HG03439 (cell line): ENCODE results near the gene EDRF1.
"Not testable (repeated sequence)": the region's sequence is repeated elsewhere in the genome, so short reads cannot be mapped to it uniquely, and the experiment has no call there.

Experiments
- ATAC-seq: cut with Tn5 transposase; IDR thresholded peaks from one replicate; pipeline ENCODE4 v1.9.1; 2021; ENCODE audit warnings: mild to moderate bottlenecking, moderate library complexity; ENCODE audit not compliant: unreplicated experiment

Gene EDRF1

DNA sequence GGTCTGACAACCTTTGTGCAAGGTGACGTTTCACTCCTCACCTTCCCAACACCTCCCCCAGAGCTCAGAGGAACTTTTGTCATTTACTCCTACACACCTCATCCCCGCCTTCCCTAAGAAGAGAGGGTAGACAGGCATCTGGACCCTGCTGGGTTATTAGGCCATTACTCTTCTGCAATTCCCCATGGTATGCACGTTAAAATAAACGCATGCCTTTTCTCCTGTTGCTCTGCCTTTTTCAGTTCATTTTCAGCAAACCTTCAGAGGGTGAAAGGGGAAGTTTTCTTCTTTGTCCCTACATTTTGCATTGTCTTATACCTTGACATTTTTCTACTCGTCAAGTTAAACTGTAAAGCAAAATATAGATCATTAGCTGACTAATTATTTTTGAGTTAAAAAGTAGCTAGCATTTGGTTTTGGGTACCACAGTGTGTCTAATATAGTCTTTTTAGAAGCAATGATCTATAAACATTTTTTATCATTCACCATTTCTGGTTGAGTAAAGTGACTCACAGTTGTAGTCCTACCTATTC lies 10.5 kb upstream of the EDRF1 start:
- ATAC-seq, result no peak

DNA sequence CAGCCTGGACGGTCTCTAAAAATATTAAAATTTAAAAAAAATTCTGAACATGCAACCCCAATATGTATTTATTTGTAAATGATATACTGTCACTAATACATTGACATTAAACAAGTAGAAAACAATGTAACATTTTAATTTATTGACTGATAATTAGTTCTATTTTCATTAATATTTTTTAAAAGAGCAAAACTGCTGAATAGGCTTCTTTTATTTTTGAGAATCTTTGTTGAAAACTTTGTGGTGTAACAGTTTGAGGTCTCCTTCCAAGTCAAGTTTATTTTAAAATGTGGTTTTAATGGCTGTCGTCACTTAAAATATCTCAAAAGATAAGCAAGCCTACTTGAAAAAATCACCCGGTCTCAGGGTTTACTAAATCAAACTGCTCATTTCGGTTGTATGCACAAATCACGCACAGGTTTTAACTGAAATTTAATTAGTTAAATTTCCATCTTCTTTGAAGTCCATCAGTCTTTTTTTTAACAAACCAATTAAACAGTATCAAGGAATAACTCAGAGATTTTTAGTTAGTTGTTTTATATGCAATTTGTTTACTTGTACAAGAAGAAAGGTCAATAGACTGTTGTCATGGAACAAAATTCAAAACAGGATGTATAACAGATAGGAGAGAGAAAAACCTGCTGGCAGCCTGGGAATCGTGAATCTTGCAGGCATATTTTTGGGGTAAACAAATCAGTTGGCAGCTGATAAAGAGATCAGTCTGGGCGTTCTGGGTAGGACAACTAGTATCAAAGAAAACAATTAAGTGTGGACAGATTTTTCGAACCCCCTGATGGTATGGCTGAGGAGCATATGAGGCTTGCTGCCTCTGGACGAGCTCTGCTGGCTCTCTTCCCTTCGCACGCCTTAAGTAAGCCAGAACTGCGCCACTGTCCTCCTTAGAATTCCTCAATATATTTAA lies 9.7 kb upstream of the EDRF1 start:
- no peak for ATAC-seq

DNA sequence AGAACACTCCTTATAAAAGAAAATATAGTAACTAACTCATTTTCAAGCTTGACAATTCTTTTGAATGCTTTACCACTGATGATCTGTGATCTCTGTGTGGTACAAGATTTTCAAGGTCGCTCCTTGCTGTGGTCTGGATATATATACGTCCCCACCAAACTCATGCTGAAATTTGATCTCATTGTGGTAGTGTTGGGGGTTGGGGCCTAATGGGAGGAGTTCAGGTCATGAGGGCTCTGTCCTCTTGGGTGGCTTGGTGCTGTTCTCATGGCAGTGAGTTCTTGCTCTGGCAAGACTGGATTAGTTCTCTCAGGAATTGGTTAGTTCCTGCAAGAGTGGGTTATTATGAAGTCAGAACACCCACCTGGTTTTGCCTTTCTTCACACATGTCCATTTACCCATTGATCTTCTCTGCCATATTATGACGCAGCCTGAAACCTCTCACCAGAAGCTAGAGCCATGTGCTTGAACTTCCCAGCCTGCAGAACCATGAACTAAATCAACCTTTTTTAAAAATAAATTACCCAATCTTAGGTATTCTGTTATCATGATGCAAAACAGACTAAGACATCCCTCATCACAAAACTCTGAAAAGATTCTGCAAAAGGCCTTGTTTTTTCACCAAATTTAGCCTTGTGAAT lies 8.3 kb upstream of the EDRF1 start:
- ATAC-seq, result no peak

DNA sequence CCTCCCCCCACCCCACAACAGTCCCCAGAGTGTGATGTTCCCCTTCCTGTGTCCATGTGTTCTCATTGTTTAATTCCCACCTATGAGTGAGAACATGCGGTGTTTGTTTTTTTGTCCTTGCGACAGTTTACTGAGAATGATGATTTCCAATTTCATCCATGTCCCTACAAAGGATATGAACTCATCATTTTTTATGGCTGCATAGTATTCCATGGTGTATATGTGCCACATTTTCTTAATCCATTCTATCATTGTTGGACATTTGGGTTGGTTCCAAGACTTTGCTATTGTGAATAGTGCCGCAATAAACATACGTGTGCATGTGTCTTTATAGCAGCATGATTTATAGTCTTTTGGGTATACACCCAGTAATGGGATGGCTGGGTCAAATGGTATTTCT lies 4.8 kb upstream of the EDRF1 start:
- ATAC-seq, result not testable (repeated sequence)

DNA sequence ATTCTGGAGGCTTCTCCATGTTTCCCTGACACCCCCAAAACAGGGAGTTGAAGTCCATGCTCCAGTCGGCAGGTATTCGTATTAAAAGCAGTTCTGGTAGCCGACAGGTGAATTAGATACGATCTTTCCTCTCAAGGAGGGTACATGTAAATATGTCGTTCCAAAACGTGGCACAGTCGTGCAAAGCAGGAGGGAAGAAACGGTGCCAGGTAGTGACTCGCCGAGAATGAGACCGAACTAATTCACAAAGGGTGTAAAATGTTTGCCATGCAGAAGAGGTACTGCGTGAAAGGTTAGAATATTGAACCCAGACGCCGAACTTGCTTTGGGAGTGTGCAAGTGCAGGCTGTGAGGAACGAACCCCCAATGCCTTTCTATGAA lies 483 bp downstream of the EDRF1 start:
- no peak for ATAC-seq

DNA sequence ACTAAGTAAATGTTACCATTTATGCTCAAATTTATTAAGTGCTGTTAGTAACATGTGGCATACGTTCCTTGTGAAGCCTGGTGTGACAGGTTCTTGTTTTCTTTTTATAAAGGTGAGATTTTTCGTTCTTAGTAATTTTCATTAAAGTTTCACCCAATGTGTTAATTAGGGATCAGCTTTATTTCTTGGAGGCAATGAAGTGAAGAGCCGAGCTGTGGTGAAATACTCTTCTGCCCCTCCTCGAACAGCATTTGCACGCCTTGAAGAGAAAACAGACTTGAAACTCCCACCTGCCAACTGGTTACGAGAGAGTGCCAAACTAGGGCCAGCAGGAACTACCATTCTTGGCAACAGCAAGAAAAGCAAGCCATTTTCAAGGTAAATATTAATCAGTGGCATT lies 1.5 kb downstream of the EDRF1 start:
- peak; percentile 36 for ATAC-seq

DNA sequence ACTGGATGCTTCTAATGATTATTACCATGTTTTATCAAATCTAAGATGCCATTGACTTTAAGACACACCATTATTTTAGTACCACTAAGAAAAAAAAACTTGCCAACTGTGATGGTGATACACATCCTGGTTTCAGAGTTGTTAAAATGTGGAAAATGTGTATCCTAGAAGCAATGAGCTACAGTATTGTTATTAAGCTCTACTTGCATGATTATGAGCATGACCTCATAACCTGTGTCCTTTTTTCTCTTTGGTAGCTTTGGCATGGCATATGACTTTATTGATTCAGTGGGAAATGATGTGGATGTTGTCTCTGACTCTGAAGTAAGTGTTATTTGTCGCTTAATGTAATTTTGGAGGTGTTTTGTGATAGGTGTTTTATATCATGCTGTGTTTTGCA lies 3.3 kb downstream of the EDRF1 start:
- ATAC-seq, result no peak

DNA sequence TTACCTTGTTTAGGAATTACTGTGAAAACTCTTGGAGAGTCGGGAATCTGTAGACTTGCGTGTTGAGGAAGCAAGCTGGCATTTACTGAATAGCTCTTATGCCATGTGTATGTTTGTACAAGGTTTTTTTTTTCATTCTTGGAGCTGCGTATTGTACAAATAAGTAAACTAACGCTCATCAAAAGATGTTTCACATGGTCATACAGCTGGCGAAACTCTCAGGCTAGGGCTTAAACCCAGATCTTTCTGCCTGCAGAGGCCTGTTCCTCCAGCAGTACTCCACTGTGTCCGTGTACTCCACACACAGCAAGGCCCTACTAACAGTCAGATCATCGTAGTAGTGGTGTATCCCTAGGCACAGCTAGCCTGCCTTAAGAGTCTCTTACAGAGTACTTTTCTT lies 7.4 kb downstream of the EDRF1 start:
- no peak for ATAC-seq

DNA sequence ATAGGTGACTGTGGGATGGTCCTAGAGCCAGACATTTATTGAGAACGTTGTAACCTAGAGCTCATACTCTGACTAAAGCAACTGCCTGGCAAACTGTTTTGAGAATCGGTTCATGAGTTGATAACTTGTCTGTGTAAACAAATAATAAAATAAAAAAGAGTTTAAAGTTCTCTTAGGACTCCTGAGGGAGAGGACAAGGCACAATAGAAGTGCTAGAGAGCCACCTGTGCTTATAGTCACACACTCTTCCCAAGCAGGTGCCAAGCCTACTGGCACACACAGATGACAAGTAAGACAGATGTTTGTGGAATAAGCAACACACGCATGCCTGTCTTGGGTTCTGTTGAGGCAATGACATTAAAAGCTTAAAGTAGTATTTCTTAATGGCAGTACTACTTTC lies 7.9 kb downstream of the EDRF1 start:
- ATAC-seq, result no peak

DNA sequence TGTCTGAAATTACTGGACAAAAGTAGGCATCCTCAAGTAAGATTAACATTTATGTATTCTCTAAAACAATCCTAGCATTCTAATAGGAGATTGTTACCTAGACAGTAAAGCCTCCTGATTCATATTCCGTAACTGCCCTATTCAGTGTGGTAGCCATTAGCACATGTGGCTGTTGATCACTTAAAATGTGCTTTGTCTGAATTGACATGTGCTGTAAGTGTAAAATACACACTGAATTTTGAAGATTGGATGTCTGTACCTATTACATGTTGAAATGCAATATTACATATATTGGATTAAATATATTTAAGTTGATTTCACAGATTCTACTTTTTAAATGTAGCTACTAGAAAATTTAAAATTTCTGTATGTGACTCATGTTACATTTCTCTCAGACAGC lies 14.6 kb downstream of the EDRF1 start:
- no peak for ATAC-seq

DNA sequence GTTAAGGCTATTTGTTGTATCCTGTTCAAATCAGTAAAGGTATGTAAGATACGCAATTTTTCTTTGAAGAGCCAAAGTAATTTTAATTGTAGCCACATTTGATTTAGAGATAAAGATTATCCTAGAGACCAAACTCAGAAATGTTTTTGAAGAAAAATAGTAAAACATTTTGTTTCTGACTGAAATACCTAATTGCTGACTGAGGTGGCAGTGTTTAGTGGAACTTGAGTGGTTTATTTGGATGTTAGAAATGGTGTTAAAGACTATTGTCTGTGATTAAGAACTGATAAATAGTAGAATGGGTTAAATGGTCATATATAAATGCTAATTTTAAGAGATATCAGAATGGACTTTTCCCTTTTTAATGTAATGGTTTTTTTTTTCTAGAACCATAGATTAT lies 15.3 kb downstream of the EDRF1 start:
- ATAC-seq, result no peak

DNA sequence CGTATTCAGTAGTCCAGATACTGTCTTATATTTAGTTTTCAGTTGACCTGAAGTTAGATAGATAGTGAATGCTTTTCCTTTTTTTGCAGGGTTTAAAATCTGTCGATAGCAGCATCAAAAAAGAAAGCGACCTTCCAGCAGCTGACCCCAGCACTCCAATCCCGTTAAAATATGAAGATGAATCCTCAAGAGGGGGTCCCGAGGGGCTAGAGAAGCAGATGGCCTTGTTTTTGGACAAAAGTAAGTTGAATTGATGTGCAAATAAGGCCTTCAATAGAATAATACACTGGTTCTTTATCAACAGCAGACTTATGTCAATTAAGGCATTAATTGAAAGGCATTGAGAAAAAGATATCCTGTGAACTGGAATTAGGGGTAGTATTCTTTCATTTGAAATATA lies 18.7 kb downstream of the EDRF1 start:
- no peak for ATAC-seq

DNA sequence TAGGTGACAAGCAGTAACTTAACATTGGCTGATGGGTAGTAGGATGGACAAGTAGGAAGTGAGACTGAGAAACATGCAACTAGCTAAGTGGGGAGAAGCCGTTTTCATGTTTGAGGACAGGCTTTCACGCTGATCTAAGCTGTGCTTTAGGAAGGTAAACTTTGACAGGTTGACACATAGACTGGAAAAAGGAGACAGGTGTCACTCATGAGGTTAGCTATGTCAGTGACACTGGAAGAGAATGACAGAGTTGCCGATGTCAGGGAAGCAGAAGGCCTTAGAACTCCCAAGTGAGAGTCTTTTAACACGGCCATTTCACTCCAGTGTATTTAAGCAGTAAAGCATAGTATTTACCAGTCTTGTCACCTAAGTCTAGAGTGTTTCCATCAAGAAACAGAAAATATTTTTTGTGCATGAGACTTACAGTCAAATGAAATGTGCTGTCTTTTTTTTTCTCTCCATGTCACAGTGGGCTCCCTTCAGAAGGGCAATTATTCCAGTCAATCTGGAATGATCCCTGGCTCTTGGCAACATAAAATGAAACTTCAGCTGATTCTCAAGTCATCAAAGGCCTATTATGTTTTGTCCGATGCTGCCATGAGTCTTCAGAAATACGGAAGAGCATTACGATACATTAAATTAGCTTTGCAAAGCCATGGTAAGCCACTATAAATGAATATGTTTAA lies 20.6 kb downstream of the EDRF1 start:
- ATAC-seq, result no peak

DNA sequence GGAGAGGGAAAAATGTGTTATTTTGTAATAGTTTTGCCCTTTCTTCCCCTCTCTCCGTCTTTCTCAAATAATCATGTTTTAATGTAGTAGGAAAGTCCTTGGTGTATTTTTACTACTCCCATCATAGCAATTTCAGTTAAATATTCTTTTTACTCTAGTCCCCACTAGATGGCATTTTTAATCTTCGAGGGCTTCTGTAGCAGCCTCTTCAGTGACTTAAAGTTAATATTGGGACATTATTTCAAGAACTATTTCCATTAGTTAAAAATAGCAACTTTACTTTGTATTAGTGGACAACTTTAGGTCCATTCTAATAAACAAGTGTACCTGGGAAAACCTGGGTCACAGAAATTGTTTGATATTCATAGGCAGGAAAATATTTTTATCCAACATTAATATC lies 23.0 kb downstream of the EDRF1 start:
- no peak for ATAC-seq

DNA sequence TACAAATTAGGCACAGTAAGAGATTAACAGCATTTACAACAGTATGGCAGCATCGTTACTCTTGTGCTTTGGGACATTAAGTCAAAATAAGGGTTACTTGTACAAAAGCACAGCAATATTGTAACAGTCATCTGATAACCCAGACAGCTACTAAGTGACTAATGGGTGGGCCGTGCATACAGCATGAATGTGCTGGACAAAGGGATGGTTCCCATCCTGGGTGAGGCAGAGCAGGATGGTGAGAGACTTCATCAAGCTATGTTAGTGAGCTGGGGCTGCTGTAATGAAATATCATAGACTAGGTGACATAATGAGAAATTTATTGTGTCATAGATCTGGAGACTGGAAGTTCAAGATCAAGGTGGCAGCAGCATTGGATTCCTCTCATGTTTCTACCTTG lies 25.4 kb downstream of the EDRF1 start:
- ATAC-seq, result no peak

DNA sequence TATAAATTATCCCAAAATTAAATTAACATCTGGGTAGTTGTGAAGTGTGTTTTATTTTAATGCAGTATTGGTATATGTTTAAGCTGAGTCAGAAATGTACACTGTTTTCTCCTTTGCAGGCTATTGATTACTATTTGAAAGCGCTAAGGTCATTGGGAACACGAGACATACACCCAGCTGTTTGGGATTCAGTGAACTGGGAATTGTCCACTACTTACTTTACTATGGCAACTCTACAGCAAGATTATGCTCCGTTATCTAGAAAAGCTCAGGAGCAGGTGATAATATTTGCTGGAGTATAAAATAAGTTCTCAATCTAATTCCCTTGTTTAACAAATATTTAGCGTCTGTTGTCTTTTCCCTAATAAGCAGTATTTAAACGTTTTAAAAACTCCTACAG lies 27.9 kb downstream of the EDRF1 start:
- no peak for ATAC-seq

DNA sequence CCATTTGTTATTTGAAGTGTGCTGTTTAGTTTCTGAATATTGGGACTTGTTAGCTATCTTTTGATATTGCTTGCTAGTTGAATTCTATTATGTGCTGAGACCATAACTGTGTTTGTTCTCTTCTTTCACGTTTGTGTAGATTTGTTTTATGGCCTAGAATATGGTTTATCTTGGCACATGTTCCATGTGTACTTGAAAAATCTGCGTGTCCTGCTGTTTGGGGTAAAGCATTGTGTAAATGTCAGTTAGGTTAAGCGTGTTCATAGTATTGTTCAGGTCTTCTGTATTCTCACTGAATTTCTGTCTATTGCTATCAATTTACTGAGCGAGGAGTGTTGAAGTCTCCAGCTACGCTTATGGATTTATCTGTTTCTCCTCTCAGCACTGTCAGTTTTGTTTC lies 36.7 kb downstream of the EDRF1 start:
- ATAC-seq, result no peak

DNA sequence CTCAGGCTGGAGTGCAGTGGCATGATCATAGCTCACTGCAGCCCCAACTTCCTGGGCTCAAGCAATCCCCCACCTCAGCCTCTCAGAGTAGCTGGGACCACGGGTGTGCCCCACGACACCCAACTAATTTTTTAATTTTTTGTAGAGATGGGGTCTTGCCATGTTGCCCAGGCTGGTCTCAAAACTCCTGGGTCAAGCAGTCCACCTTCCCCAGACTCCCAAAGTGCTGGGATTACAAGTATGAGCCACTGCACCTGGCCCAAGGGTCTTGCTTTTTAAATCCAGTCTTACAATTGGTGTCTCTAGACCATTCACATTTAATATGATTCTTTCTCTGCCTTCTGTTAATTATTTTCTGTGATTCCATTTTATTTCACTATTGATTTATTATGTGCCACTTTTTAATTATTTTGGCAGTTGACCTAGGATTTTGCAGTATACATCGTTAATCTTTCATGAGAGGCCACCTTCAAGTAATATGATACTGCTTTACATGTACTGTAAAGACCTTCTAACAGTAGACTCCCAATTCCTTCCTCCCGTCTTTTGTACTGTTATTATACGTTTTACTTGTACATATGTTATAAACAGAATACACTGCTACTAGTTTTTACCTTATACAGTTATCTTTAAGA lies 37.5 kb downstream of the EDRF1 start:
- no peak for ATAC-seq

DNA sequence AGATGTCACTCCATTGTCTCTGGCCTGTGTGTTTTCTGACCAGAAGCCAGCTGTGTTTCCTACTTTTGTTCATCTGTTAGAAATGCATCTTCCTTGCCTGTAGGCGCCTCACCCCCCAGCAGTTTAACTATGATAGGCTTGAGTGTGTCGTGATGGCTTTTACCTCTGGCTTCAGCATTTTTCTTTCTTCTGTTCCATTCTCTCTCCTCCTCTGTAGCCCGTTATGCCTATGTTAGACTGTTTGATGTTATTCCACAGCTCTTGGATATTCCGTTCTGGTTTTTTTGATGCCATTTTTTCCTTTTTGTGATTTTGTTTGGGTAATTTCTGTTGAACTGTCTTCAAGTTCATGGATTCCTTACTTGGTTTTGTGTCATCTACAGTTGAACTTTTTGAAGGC lies 38.2 kb downstream of the EDRF1 start:
- ATAC-seq, result no peak

DNA sequence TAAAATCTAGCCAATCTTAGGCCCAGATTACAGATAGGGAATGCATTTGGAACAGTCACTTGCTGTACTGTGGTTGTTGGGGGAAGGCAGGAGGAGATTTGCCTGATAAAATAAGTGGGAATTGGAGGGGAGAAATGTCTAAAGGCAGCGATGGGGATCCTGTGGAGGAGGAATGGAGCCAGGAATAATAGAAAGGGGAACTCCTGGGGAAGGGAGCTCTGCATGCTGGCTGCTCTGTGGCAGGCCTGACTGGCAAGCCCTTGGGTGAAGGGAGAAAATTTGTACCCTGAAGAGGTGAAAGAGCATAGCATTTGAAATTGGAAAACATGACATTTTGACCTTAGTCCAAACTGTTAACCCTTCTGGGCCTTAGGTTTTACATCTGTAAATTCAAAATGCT lies 42.5 kb downstream of the EDRF1 start:
- no peak for ATAC-seq
